H7 (cell line): ENCODE data around the gene NKD2. TPM values are rescaled to one million over a fixed set of nuclear protein-coding genes. Genes with fewer than 3 reads are reported as not detected.

Experiments used
- DNase-seq: peaks from one replicate; pipeline ENCODE4 v3.0.0; 2012
- H3K27me3 ChIP-seq: 2 replicates; pipeline ENCODE4 v1.6.0; 2011; ENCODE audit warnings: mild to moderate bottlenecking, low read length; ENCODE audit not compliant: control insufficient read depth, insufficient read depth
- H3K36me3 ChIP-seq: replicated peaks from 2 replicates; pipeline ENCODE4 v1.5.1; 2011; ENCODE audit warnings: low read length; ENCODE audit not compliant: control insufficient read depth, insufficient read depth
- H3K4me3 ChIP-seq: 2 replicates; pipeline ENCODE4 v1.5.1; 2011; ENCODE audit warnings: low read depth, mild to moderate bottlenecking, control low read depth, low read length, moderate library complexity; ENCODE audit not compliant: insufficient read depth
- total RNA-seq: library from RNA; depleted of rRNA; stranded (reverse); fragments of >200 nt; shearing (Covaris generic); gene quantifications from 2 replicates; pipeline ENCODE4 v1.2.3, GENCODE V29; 2014

NKD2 gene
- total RNA-seq, 1 experiment from 2014 or later: 4.9 TPM

GRCh38 chr5:1032011-1032410 is 23.4 kb downstream of the NKD2 start:
- peak; percentile 65 for DNase-seq
- H3K4me3 ChIP-seq: no peak overlapping the region
- H3K27me3 ChIP-seq: no peaks in the 10 kb centered on the region
- no peaks in the 10 kb centered on the region for H3K36me3 ChIP-seq

- peak; percentile 36 for DNase-seq
- no peaks in the 10 kb centered on the region for H3K27me3 ChIP-seq
- no peak overlapping the region for H3K4me3 ChIP-seq
- no peaks in the 10 kb centered on the region for H3K36me3 ChIP-seq
Observed at GRCh38 chr5:1032551-1033027, 24.0 kb downstream of the NKD2 start.

- DNase-seq: peak; percentile 65
- no peaks in the 10 kb centered on the region for H3K27me3 ChIP-seq
- no peak overlapping the region for H3K4me3 ChIP-seq
- no peaks in the 10 kb centered on the region for H3K36me3 ChIP-seq
Observed at GRCh38 chr5:1033178-1033577, 24.6 kb downstream of the NKD2 start.

GRCh38 chr5:1033606-1034420 is 25.2 kb downstream of the NKD2 start:
- no peak overlapping the region for H3K4me3 ChIP-seq
- peak; percentile 34 for DNase-seq
- H3K36me3 ChIP-seq: no peaks in the 10 kb centered on the region
- no peaks in the 10 kb centered on the region for H3K27me3 ChIP-seq

GRCh38 chr5:1034421-1034905 is 25.9 kb downstream of the NKD2 start:
- H3K27me3 ChIP-seq: no peaks in the 10 kb centered on the region
- no peak overlapping the region for H3K4me3 ChIP-seq
- peak; percentile 54 for DNase-seq
- H3K36me3 ChIP-seq: no peaks in the 10 kb centered on the region

GRCh38 chr5:1034986-1035385 is 26.4 kb downstream of the NKD2 start:
- DNase-seq: no peak
- no peaks in the 10 kb centered on the region for H3K36me3 ChIP-seq
- H3K4me3 ChIP-seq: no peak overlapping the region
- no peaks in the 10 kb centered on the region for H3K27me3 ChIP-seq

GRCh38 chr5:1035421-1036405 is 27.1 kb downstream of the NKD2 start:
- Histone ChIP-seq H3K27me3 (no peaks in the 10 kb centered on the region), H3K4me3 (no peak overlapping the region), H3K36me3 (no peaks in the 10 kb centered on the region)
- peak; percentile 48 for DNase-seq

- no peak for DNase-seq
- no peaks in the 10 kb centered on the region for H3K27me3 ChIP-seq
- H3K36me3 ChIP-seq: no peaks in the 10 kb centered on the region
- H3K4me3 ChIP-seq: no peak overlapping the region
Observed at GRCh38 chr5:1036504-1037122, 28.0 kb downstream of the NKD2 start.

- Histone ChIP-seq H3K4me3 (no peak overlapping the region), H3K36me3 (no peaks in the 10 kb centered on the region), H3K27me3 (no peaks in the 10 kb centered on the region)
- peak; percentile 48 for DNase-seq
Observed at GRCh38 chr5:1037123-1037670, 28.6 kb downstream of the NKD2 start.

GRCh38 chr5:1037671-1038416 is 29.2 kb downstream of the NKD2 start:
- Histone ChIP-seq H3K27me3 (no peaks in the 10 kb centered on the region), H3K4me3 (no peak overlapping the region), H3K36me3 (no peaks in the 10 kb centered on the region)
- peak; percentile 71 for DNase-seq

GRCh38 chr5:1038417-1039209 is 30.0 kb downstream of the NKD2 start:
- no peak overlapping the region for H3K4me3 ChIP-seq
- no peaks in the 10 kb centered on the region for H3K36me3 ChIP-seq
- DNase-seq: peak; percentile 73
- H3K27me3 ChIP-seq: no peaks in the 10 kb centered on the region

- no peak for DNase-seq
- no peaks in the 10 kb centered on the region for H3K36me3 ChIP-seq
- no peaks in the 10 kb centered on the region for H3K27me3 ChIP-seq
- no peak overlapping the region for H3K4me3 ChIP-seq
Observed at GRCh38 chr5:1039210-1039548, 30.6 kb downstream of the NKD2 start.

- no peak overlapping the region for H3K4me3 ChIP-seq
- no peaks in the 10 kb centered on the region for H3K36me3 ChIP-seq
- no peak for DNase-seq
- H3K27me3 ChIP-seq: no peaks in the 10 kb centered on the region
Observed at GRCh38 chr5:1039706-1040260, 31.2 kb downstream of the NKD2 start.
